ENCODE results near the gene TGFBR3L.
A peak's percentile ranks its signal among the peaks of the same experiment; 100 is the strongest.

Gene TGFBR3L

DNA sequence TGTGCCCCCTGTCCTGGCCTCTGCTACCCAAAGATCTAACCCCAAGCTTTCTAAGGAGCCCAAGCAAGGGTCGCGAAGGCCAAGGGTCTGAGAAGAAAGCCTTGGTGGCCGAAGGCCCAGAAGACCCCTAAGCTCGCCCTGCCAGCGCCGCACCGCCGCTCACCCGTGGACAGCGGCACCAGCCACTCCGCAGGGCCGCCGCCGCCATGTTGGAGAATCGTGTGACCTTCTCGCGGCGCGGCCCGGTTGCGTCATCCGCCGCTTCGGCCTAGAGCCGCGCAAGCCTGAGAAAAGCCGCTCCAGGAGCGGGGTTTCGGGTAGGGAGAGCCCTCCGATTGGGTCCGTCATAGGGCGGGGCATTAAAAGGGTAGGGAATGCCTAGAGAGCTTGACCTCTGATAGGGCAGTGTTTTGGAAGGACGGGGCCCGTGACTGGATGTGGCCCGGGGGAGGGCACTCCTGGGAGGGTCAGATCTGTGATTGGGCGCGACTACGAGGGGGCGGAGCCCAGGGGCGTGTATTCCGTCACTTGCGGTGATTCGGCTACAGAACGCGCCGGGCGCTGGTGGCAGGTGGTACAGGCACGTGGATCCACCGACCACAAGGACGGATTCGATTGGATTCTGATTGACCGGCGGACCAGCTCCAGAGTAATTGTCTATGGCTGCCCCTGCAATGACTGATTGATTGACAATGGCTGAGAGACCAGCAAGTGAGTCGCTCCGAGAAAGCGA lies 29.0 kb downstream of the TGFBR3L start, which contains the start of gene TIMM44 (continued):
- peak; percentile 63 for TF ChIP-seq PRDM10 (tag by site-specific recombination; IDR thresholded peaks at IDR 0.05)
- TF ChIP-seq ZNF549 (tag by site-specific recombination; IDR thresholded peaks at IDR 0.05), result no peak
- peak; percentile 11; the same call in 1 of the 2 replicates for TF ChIP-seq ZNF2 (tag by site-specific recombination; IDR thresholded peaks at IDR 0.05)
- TF ChIP-seq ZNF837 (tag by site-specific recombination; IDR thresholded peaks at IDR 0.05), result no peak
- no peak for TF ChIP-seq ZNF362 (tag by site-specific recombination; IDR thresholded peaks at IDR 0.05)
- TF ChIP-seq ZBTB26 (tag by site-specific recombination; optimal IDR thresholded peaks at IDR 0.05), result peak; percentile 88
- 0 out of 2 replicates have a peak, but pooled peaks have one; percentile 59 for TF ChIP-seq BCL11B (tag by site-specific recombination; IDR thresholded peaks at IDR 0.05; ENCODE audit: low read depth)
- TF ChIP-seq ZBTB17 (tag by site-specific recombination; IDR thresholded peaks at IDR 0.05), result peak; percentile 81
- TF ChIP-seq KLF1 (tag by site-specific recombination; IDR thresholded peaks at IDR 0.05), result peak; percentile 39; the same call in 1 of the 2 replicates
- TF ChIP-seq SP2 (tag by site-specific recombination; IDR thresholded peaks at IDR 0.05), result peak; percentile 100
- peak; percentile 8; the same call in 1 of the 2 replicates for TF ChIP-seq OVOL3 (tag by site-specific recombination; IDR thresholded peaks at IDR 0.05)
- TF ChIP-seq KLF9 (tag by site-specific recombination; IDR thresholded peaks at IDR 0.05; ENCODE audit: low read depth), result peak; percentile 80
- no peak for TF ChIP-seq ZNF555 (tag by site-specific recombination; conservative IDR thresholded peaks at IDR 0.05)
- 0 out of 2 replicates have a peak, but pooled peaks have one; percentile 7 for TF ChIP-seq ZFHX2 (tag by site-specific recombination; conservative IDR thresholded peaks at IDR 0.05)
- 0 out of 2 replicates have a peak, but pooled peaks have one; percentile 40 for TF ChIP-seq GLIS2 (tag by site-specific recombination; IDR thresholded peaks at IDR 0.05)
- TF ChIP-seq ZNF692 (tag by site-specific recombination; IDR thresholded peaks at IDR 0.05), result 0 out of 2 replicates have a peak, but pooled peaks have one; percentile 7
- TF ChIP-seq ZNF146 (tag by site-specific recombination; IDR thresholded peaks at IDR 0.05), result no peak
- no peak for TF ChIP-seq ZNF768 (tag by site-specific recombination; IDR thresholded peaks at IDR 0.05)
- TF ChIP-seq ZBTB7A (tag by site-specific recombination; IDR thresholded peaks at IDR 0.05; ENCODE audit: low read depth), result peak; percentile 55; the same call in 1 of the 2 replicates
- peak; percentile 47; the same call in 1 of the 2 replicates for TF ChIP-seq PBX3 (CRISPR knock-in tag; IDR thresholded peaks at IDR 0.05)
- TF ChIP-seq ZNF544 (tag by site-specific recombination; IDR thresholded peaks at IDR 0.05), result no peak
- TF ChIP-seq, protein P1, sequence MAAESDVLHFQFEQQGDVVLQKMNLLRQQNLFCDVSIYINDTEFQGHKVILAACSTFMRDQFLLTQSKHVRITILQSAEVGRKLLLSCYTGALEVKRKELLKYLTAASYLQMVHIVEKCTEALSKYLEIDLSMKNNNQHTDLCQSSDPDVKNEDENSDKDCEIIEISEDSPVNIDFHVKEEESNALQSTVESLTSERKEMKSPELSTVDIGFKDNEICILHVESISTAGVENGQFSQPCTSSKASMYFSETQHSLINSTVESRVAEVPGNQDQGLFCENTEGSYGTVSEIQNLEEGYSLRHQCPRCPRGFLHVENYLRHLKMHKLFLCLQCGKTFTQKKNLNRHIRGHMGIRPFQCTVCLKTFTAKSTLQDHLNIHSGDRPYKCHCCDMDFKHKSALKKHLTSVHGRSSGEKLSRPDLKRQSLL (tag by site-specific recombination; IDR thresholded peaks at IDR 0.05), result peak; percentile 97
- TF ChIP-seq HIC1 (tag by site-specific recombination; IDR thresholded peaks at IDR 0.05), result peak; percentile 60; the same call in 1 of the 2 replicates
